ENCODE measurements around the gene ADCY10. TPM values are rescaled to one million over a fixed set of nuclear protein-coding genes. Genes with fewer than 3 reads are reported as not detected.

Gene ADCY10
- total and polyA plus RNA-seq, 2 donors (not counting 3 experiments of a cell fraction or from before 2014, with no cell fraction given): not detected

DNA sequence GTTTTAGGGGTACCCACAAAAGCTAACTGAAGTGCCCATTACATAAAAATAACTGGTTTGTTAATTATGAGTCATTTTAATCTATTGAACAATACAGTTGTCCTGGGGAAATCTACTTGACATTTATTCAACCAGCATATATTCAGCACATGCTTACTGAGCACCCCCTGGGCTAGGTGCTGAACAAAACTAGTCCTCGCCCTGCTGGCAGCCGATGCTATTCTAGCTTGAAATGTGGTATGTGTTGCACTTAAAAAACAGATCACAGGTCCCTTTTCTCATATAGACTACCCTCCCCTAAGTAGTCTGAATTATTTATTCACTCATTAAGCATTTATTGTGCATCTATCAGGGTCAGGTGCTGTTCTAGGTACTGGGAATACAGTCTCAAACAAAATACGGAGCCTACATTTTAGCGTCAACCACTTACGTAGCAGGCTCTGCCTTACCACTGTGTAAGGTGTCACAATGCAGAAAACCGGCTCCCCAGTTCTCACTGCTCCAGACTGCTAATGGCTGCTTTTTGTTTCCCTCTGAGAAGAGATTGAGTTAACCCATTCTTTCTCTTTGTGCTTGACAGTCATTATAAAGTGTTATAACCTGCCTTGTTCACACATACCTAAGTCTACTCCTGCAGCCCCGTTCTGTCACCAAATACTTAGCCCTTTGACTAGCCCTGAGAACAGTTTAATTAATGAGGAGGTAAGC is 57.1 kb downstream of the ADCY10 start:
- intact Hi-C loops (cut with micrococcal nuclease) (no loop called here), dilution Hi-C loops (cut with MboI; ENCODE audit: extremely low pct_ligation_motif_present, low sequenced_read_pairs) (no loop called here)
- FAIRE-seq (no peak), DNase-seq (ENCODE audit: low read depth, low spot score) (no peak)
- H2AFZ ChIP-seq (ENCODE audit: low read depth, low read length): no peak overlapping the region
- H4K20me1 ChIP-seq (replicated peaks; ENCODE audit: control insufficient read depth, extremely low read depth, insufficient read depth, low read length): no peaks in the 10 kb centered on the region
- POLR2A ChIA-PET: no interaction called here
- CTCF ChIA-PET: interaction anchor here (1.4 kb wide), 1 partner anchor 225 kb away, joined by 4 read pairs; no protein-coding TSS in a partner anchor
- peaks cover 0 to 3% of the 10 kb centered on the region in 2 experiments for H3K27me3 ChIP-seq (ENCODE audit: control insufficient read depth in 2 of 2, insufficient read depth in 2 of 2, low read length in 2 of 2)
- H3K27ac ChIP-seq (ENCODE audit: insufficient read depth, low read depth, low read length): no peak overlapping the region
- H3K9ac ChIP-seq (replicated peaks; ENCODE audit: extremely low read depth, insufficient read depth, low read length): no peak overlapping the region
- no peaks in the 10 kb centered on the region for H3K9me3 ChIP-seq (replicated peaks; ENCODE audit: control insufficient read depth, insufficient read depth, low read length)
- no peak overlapping the region for H3K4me3 ChIP-seq (replicated peaks in 1 of 3; ENCODE audit: insufficient read depth in 1 of 3, low read depth in 1 of 3, low read length in 3 of 3)
- BruUV-seq (replicated peaks): no TSS peak
- no peaks in the 10 kb centered on the region for H3K79me2 ChIP-seq (ENCODE audit: control insufficient read depth, insufficient read depth, low read length)
- no peaks in the 10 kb centered on the region for H3K36me3 ChIP-seq (ENCODE audit: control insufficient read depth in 2 of 2, extremely low read depth in 1 of 2, insufficient read depth in 2 of 2, low read length in 2 of 2)
- H3K4me1 ChIP-seq (ENCODE audit: control insufficient read depth, extremely low read depth, insufficient read depth, low read length): no peaks in the 10 kb centered on the region
- H3K9me1 ChIP-seq (replicated peaks; ENCODE audit: control insufficient read depth, extremely low read depth, insufficient read depth, low read length): no peaks in the 10 kb centered on the region
- H3K4me2 ChIP-seq (ENCODE audit: insufficient read depth, low read length): no peak overlapping the region
- TF ChIP-seq JUN (IDR thresholded peaks at IDR 0.05; ENCODE audit: borderline replicate concordance, insufficient read depth, insufficient read length, low read depth) (no peak), GATA2 (IDR thresholded peaks at IDR 0.05; ENCODE audit: insufficient read depth, insufficient read length, low read depth, low read length) (no peak), FOS (IDR thresholded peaks at IDR 0.05; ENCODE audit: borderline replicate concordance, insufficient read depth, low read length) (no peak), POLR2AphosphoS5 (IDR thresholded peaks at IDR 0.05; ENCODE audit: insufficient read depth, low read depth, low read length) (no peak), MYC (IDR thresholded peaks at IDR 0.05; ENCODE audit: low read depth, low read length) (no peak), POLR2A (IDR thresholded peaks at IDR 0.05; ENCODE audit: low read depth, low read length) (no peak), EZH2 (IDR thresholded peaks at IDR 0.05; ENCODE audit: borderline replicate concordance, low read depth, low read length, severe bottlenecking) (no peak)
- TF ChIP-seq, protein P1, sequence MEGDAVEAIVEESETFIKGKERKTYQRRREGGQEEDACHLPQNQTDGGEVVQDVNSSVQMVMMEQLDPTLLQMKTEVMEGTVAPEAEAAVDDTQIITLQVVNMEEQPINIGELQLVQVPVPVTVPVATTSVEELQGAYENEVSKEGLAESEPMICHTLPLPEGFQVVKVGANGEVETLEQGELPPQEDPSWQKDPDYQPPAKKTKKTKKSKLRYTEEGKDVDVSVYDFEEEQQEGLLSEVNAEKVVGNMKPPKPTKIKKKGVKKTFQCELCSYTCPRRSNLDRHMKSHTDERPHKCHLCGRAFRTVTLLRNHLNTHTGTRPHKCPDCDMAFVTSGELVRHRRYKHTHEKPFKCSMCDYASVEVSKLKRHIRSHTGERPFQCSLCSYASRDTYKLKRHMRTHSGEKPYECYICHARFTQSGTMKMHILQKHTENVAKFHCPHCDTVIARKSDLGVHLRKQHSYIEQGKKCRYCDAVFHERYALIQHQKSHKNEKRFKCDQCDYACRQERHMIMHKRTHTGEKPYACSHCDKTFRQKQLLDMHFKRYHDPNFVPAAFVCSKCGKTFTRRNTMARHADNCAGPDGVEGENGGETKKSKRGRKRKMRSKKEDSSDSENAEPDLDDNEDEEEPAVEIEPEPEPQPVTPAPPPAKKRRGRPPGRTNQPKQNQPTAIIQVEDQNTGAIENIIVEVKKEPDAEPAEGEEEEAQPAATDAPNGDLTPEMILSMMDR (IDR thresholded peaks at IDR 0.05; ENCODE audit: extremely low read depth in 1 of 2, insufficient read depth in 1 of 2, low read depth in 1 of 2, low read length in 2 of 2): no peak
- TF ChIP-seq, protein P2, sequence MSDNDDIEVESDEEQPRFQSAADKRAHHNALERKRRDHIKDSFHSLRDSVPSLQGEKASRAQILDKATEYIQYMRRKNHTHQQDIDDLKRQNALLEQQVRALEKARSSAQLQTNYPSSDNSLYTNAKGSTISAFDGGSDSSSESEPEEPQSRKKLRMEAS (IDR thresholded peaks at IDR 0.05; ENCODE audit: insufficient read depth, insufficient read length): no peak
